OCI-LY1 (cell line): ENCODE results near the gene MYO18B.

ENCODE experiments used
- H2AFZ ChIP-seq: fragments of 200-600 bp; sonication (generic), shearing (Covaris generic); 2 replicates; pipeline ENCODE4 v1.6.0; 2014; ENCODE audit warnings: antibody characterized with exemption, mild to moderate bottlenecking, low read length
- H3F3A ChIP-seq: fragments of 200-600 bp; sonication (generic), shearing (Covaris generic); 2 replicates; pipeline ENCODE4 v1.6.0; 2014; ENCODE audit warnings: mild to moderate bottlenecking, antibody characterized with exemption, low read length, moderate library complexity; ENCODE audit not compliant: insufficient read depth
- H3K27ac ChIP-seq: fragments of 200-600 bp; sonication (generic); 2 replicates; pipeline ENCODE4 v1.5.1; 2014; ENCODE audit warnings: low read length, mixed run types, mild to moderate bottlenecking, low read depth; ENCODE audit not compliant: poor library complexity, severe bottlenecking
- H3K27me3 ChIP-seq: fragments of 200-600 bp; sonication (generic); 2 replicates; pipeline ENCODE4 v1.6.0; 2014; ENCODE audit warnings: antibody characterized with exemption, mild to moderate bottlenecking, low read length, moderate library complexity; ENCODE audit not compliant: insufficient read depth
- H3K36me3 ChIP-seq: fragments of 200-600 bp; sonication (generic); 2 replicates; pipeline ENCODE4 v1.6.1; 2014; ENCODE audit warnings: mild to moderate bottlenecking, antibody characterized with exemption, low read length, moderate library complexity, mixed read lengths; ENCODE audit not compliant: insufficient read depth
- H3K4me1 ChIP-seq: fragments of 200-600 bp; sonication (generic); 2 replicates; pipeline ENCODE4 v1.5.1; 2014; ENCODE audit warnings: mild to moderate bottlenecking, low read length, moderate library complexity; ENCODE audit not compliant: insufficient read depth, severe bottlenecking
- H3K4me2 ChIP-seq: fragments of 200-600 bp; sonication (generic), shearing (Covaris generic); 2 replicates; pipeline ENCODE4 v1.6.1; 2014; ENCODE audit warnings: low read length
- H3K4me3 ChIP-seq: fragments of 200-600 bp; sonication (generic); 2 replicates; pipeline ENCODE4 v1.5.1; 2014; ENCODE audit warnings: low read length, low read depth, mild to moderate bottlenecking, mixed read lengths; ENCODE audit not compliant: poor library complexity, severe bottlenecking
- H3K79me2 ChIP-seq: fragments of 200-600 bp; shearing (Covaris generic); 2 replicates; pipeline ENCODE4 v1.6.1; 2016; ENCODE audit warnings: mixed run types, low read length, mixed read lengths; ENCODE audit not compliant: insufficient read depth
- H3K9ac ChIP-seq: fragments of 200-600 bp; sonication (generic), shearing (Covaris generic); 2 replicates; pipeline ENCODE4 v1.6.1; 2014; ENCODE audit warnings: mild to moderate bottlenecking, low read length, mixed read lengths
- H3K9me2 ChIP-seq: fragments of 200-600 bp; sonication (generic), shearing (Covaris generic); 2 replicates; pipeline ENCODE4 v1.6.1; 2014; ENCODE audit warnings: low read depth, mild to moderate bottlenecking, low read length, mixed read lengths
- H3K9me3 ChIP-seq: fragments of 200-600 bp; shearing (Covaris generic); 2 replicates; pipeline ENCODE4 v1.6.1; 2014; ENCODE audit warnings: low read length, mixed read lengths
- H4K20me1 ChIP-seq: fragments of 200-600 bp; sonication (generic), shearing (Covaris generic); 2 replicates; pipeline ENCODE4 v1.6.0; 2016; ENCODE audit warnings: mild to moderate bottlenecking, low read length; ENCODE audit not compliant: insufficient read depth
- CTCF ChIP-seq: fragments of 200-600 bp; sonication (generic), shearing (Covaris generic); IDR thresholded peaks from 2 replicates; pipeline ENCODE4 v1.5.1; 2017; ENCODE audit warnings: mild to moderate bottlenecking, antibody characterized with exemption, low read length, moderate library complexity, mixed read lengths
- EZH2 ChIP-seq: fragments of 200-600 bp; sonication (generic), shearing (Covaris generic); IDR thresholded peaks from 2 replicates; pipeline ENCODE4 v1.8.0; 2017; ENCODE audit warnings: borderline replicate concordance, mixed run types, mild to moderate bottlenecking, antibody characterized with exemption, low read length, moderate library complexity, mixed read lengths

Gene MYO18B

GRCh38 chr22:25942115-25942855 is 200.3 kb downstream of the MYO18B start:
- Histone ChIP-seq H3K27ac (no peak overlapping the region), H3K4me2 (no peak overlapping the region)

GRCh38 chr22:25942856-25943411 is 200.9 kb downstream of the MYO18B start:
- Histone ChIP-seq H3K79me2 (no peaks in the 10 kb centered on the region), H3K9me3 (no peaks in the 10 kb centered on the region), H3K4me2 (no peak overlapping the region), H3F3A (no peaks in the 10 kb centered on the region), H3K9me2 (no peaks in the 10 kb centered on the region), H3K4me1 (no peaks in the 10 kb centered on the region), H3K4me3 (no peak overlapping the region), H4K20me1 (no peaks in the 10 kb centered on the region), H3K27ac (no peak overlapping the region), H3K27me3 (no peaks in the 10 kb centered on the region), H3K36me3 (no peaks in the 10 kb centered on the region), H3K9ac (no peak overlapping the region), H2AFZ (no peak overlapping the region)
- TF ChIP-seq EZH2 (no peak), CTCF (no peak)

More at GRCh38 chr22:25942115-25942855, 200.3 kb downstream of the MYO18B start:
- no peak for TF ChIP-seq EZH2
- TF ChIP-seq CTCF = no peak
- no peaks in the 10 kb centered on the region for H3K79me2 ChIP-seq
- H3K9ac ChIP-seq = no peak overlapping the region
- no peaks in the 10 kb centered on the region for H3K9me3 ChIP-seq
- no peaks in the 10 kb centered on the region for H3F3A ChIP-seq
- no peaks in the 10 kb centered on the region for H4K20me1 ChIP-seq
- no peaks in the 10 kb centered on the region for H3K27me3 ChIP-seq
- H3K9me2 ChIP-seq = no peaks in the 10 kb centered on the region
- H3K36me3 ChIP-seq = no peaks in the 10 kb centered on the region
- H3K4me1 ChIP-seq = no peaks in the 10 kb centered on the region
- no peak overlapping the region for H2AFZ ChIP-seq
- H3K4me3 ChIP-seq = no peak overlapping the region

DNA sequence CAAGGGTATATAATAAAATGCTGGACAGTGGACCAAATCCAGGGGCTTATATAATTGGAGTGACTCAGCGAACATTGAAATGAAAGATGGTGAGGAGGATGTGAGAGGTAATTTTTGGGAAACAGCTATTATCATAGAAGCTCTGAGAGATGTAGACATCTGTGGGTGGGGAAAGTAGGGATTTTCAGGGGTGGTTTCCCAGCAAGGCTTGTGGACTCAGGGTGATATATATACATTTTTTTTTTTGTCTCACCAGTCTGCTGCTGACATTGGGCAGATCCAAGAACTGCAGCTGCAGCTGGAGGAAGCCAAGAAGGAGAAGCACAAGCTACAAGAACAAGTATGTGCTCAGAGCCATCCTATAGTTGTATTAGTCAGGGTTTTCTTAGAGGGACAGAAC is 208.1 kb downstream of the MYO18B start:
- no peak overlapping the region for H3K27ac ChIP-seq
- no peaks in the 10 kb centered on the region for H3K9me2 ChIP-seq
- no peak overlapping the region for H3K4me2 ChIP-seq
- no peaks in the 10 kb centered on the region for H3F3A ChIP-seq
- H3K79me2 ChIP-seq = no peaks in the 10 kb centered on the region
- no peaks in the 10 kb centered on the region for H3K36me3 ChIP-seq
- H3K4me1 ChIP-seq = no peaks in the 10 kb centered on the region
- no peak overlapping the region for H2AFZ ChIP-seq
- H3K27me3 ChIP-seq = no peaks in the 10 kb centered on the region
- no peak overlapping the region for H3K4me3 ChIP-seq
- H4K20me1 ChIP-seq = no peaks in the 10 kb centered on the region
- H3K9ac ChIP-seq = no peak overlapping the region
- TF ChIP-seq CTCF (no peak), EZH2 (no peak)
- H3K9me3 ChIP-seq = no peaks in the 10 kb centered on the region
